CMK (cell line): Measurements from ENCODE around the gene B4GALT5.

Experiments
- DNase-seq: peaks from one replicate; pipeline ENCODE4 v3.0.0-alpha.2; 2010; ENCODE audit warnings: low read depth

The B4GALT5 gene

GRCh38 chr20:49700411-49701185, 13.1 kb downstream of the B4GALT5 start:
- DNase-seq = no peak

GRCh38 chr20:49699200-49699992, 14.3 kb downstream of the B4GALT5 start:
- no peak for DNase-seq

- DNase-seq = no peak
Observed at GRCh38 chr20:49698477-49698876, 15.2 kb downstream of the B4GALT5 start.

GRCh38 chr20:49697071-49697470, 16.6 kb downstream of the B4GALT5 start:
- DNase-seq = no peak

GRCh38 chr20:49696594-49696993, 17.1 kb downstream of the B4GALT5 start:
- DNase-seq = no peak

GRCh38 chr20:49695830-49696229, 17.8 kb downstream of the B4GALT5 start:
- DNase-seq = no peak

- DNase-seq = no peak
Observed at GRCh38 chr20:49694450-49695071, 19.1 kb downstream of the B4GALT5 start.

- DNase-seq = no peak
Observed at GRCh38 chr20:49693435-49694171, 20.1 kb downstream of the B4GALT5 start.

- no peak for DNase-seq
Observed at GRCh38 chr20:49692941-49693340, 20.7 kb downstream of the B4GALT5 start.

GRCh38 chr20:49691818-49692568, 21.7 kb downstream of the B4GALT5 start:
- no peak for DNase-seq

- DNase-seq = no peak
Observed at GRCh38 chr20:49690899-49691620, 22.6 kb downstream of the B4GALT5 start.

- no peak for DNase-seq
Observed at GRCh38 chr20:49687595-49688567, 25.8 kb downstream of the B4GALT5 start.

GRCh38 chr20:49685809-49686208, 27.9 kb downstream of the B4GALT5 start:
- DNase-seq = no peak

- no peak for DNase-seq
Observed at GRCh38 chr20:49685161-49685601, 28.5 kb downstream of the B4GALT5 start.

- no peak for DNase-seq
Observed at GRCh38 chr20:49684335-49684997, 29.2 kb downstream of the B4GALT5 start.

- DNase-seq = no peak
Observed at GRCh38 chr20:49682798-49683197, 30.9 kb downstream of the B4GALT5 start.

GRCh38 chr20:49682278-49682677, 31.4 kb downstream of the B4GALT5 start:
- no peak for DNase-seq

- DNase-seq = no peak
Observed at GRCh38 chr20:49681850-49682216, 31.8 kb downstream of the B4GALT5 start.

- DNase-seq = no peak
Observed at GRCh38 chr20:49680484-49680883, 33.2 kb downstream of the B4GALT5 start.
